Activated T-helper 17 cell treated with anti-CD3 and anti-CD28 coated beads, Interleukin-2, amount 50 U/mL, for 72 hours (primary cell): ENCODE results near the gene APOC1. TPM values are rescaled to one million over a fixed set of nuclear protein-coding genes. Genes with fewer than 3 reads are reported as not detected.
"Not testable (repeated sequence)": the region's sequence is repeated elsewhere in the genome, so short reads cannot be mapped to it uniquely, and the experiment has no call there.

Source experiments
- ATAC-seq: fragments of 150-1000 bp; cut with Tn5 transposase; replicated peaks from 2 replicates; pipeline ENCODE4 v1.10.0; 2021; ENCODE audit warnings: mild to moderate bottlenecking, moderate library complexity
- H3K27ac Mint-ChIP-seq: one replicate; pipeline ENCODE4 v1.8.0; 2022; ENCODE audit warnings: mixed read lengths
- H3K27me3 Mint-ChIP-seq: one replicate; pipeline ENCODE4 v1.8.0; 2022; ENCODE audit warnings: mixed read lengths
- H3K36me3 Mint-ChIP-seq: one replicate; pipeline ENCODE4 v1.8.0; 2022; ENCODE audit warnings: low read depth, mild to moderate bottlenecking, mixed read lengths
- H3K4me1 Mint-ChIP-seq: one replicate; pipeline ENCODE4 v1.8.0; 2022; ENCODE audit warnings: mixed read lengths
- H3K4me3 Mint-ChIP-seq: one replicate; pipeline ENCODE4 v1.8.0; 2022; ENCODE audit warnings: mild to moderate bottlenecking, mixed read lengths
- H3K9me3 Mint-ChIP-seq: one replicate; pipeline ENCODE4 v1.8.0; 2022; ENCODE audit warnings: mixed read lengths
- total RNA-seq, 2 donors: library from RNA; stranded (reverse); gene quantifications; one replicate each; pipeline ENCODE4 v1.2.3, GENCODE V29; 2022

APOC1 gene
- total RNA-seq: 1 to 10 TPM in 1 of 2 donors, under 1 TPM in 1; 0.89 to 1.6 TPM

- not testable (repeated sequence) for H3K36me3 Mint-ChIP-seq, H3K9me3 Mint-ChIP-seq, H3K4me1 Mint-ChIP-seq
- peak; percentile 99 for ATAC-seq
- Mint-ChIP-seq H3K27ac (peak within 1 kb of the TSS; percentile 96), H3K4me3 (peak within 1 kb of the TSS; percentile 98), H3K27me3 (peaks cover 15% of the 10 kb centered on the region)
Observed at GRCh38 chr19:44914433-44915206, at the start of gene APOC1. Gene APOC1, plus strand, starts transcription at chr19:44914608. Its CDS starts 284 bp downstream, at chr19:44914892.

GRCh38 chr19:44865196-44865767, 49.1 kb upstream of the APOC1 start:
- H3K27me3 Mint-ChIP-seq: no peaks in the 10 kb centered on the region
- H3K27ac Mint-ChIP-seq: no peak overlapping the region
- ATAC-seq: no peak
- H3K9me3 Mint-ChIP-seq: no peaks in the 10 kb centered on the region
- H3K4me3 Mint-ChIP-seq: no peak overlapping the region
- no peaks in the 10 kb centered on the region for H3K4me1 Mint-ChIP-seq
- H3K36me3 Mint-ChIP-seq: no peaks in the 10 kb centered on the region

- H3K9me3 Mint-ChIP-seq: no peaks in the 10 kb centered on the region
- no peak overlapping the region for H3K4me3 Mint-ChIP-seq
- ATAC-seq: no peak
- no peaks in the 10 kb centered on the region for H3K36me3 Mint-ChIP-seq
- H3K4me1 Mint-ChIP-seq: no peaks in the 10 kb centered on the region
- no peaks in the 10 kb centered on the region for H3K27me3 Mint-ChIP-seq
- no peak overlapping the region for H3K27ac Mint-ChIP-seq
Observed at GRCh38 chr19:44866664-44867063, 47.7 kb upstream of the APOC1 start.

GRCh38 chr19:44867578-44867977, 46.8 kb upstream of the APOC1 start:
- no peak overlapping the region for H3K4me3 Mint-ChIP-seq
- no peaks in the 10 kb centered on the region for H3K36me3 Mint-ChIP-seq
- H3K4me1 Mint-ChIP-seq: no peaks in the 10 kb centered on the region
- ATAC-seq: no peak
- no peak overlapping the region for H3K27ac Mint-ChIP-seq
- H3K9me3 Mint-ChIP-seq: no peaks in the 10 kb centered on the region
- H3K27me3 Mint-ChIP-seq: no peaks in the 10 kb centered on the region

GRCh38 chr19:44869733-44870470, 44.5 kb upstream of the APOC1 start:
- Mint-ChIP-seq H3K27ac (peak overlapping the region; percentile 58), H3K36me3 (no peaks in the 10 kb centered on the region), H3K9me3 (no peaks in the 10 kb centered on the region), H3K27me3 (no peaks in the 10 kb centered on the region), H3K4me3 (no peak overlapping the region), H3K4me1 (no peaks in the 10 kb centered on the region)
- ATAC-seq: no peak

GRCh38 chr19:44871809-44872208, 42.6 kb upstream of the APOC1 start:
- H3K27me3 Mint-ChIP-seq: no peaks in the 10 kb centered on the region
- H3K36me3 Mint-ChIP-seq: no peaks in the 10 kb centered on the region
- no peak overlapping the region for H3K4me3 Mint-ChIP-seq
- H3K4me1 Mint-ChIP-seq: peaks cover 6% of the 10 kb centered on the region
- no peak for ATAC-seq
- H3K9me3 Mint-ChIP-seq: no peaks in the 10 kb centered on the region
- no peak overlapping the region for H3K27ac Mint-ChIP-seq

- no peaks in the 10 kb centered on the region for H3K27me3 Mint-ChIP-seq
- no peak overlapping the region for H3K27ac Mint-ChIP-seq
- H3K36me3 Mint-ChIP-seq: no peaks in the 10 kb centered on the region
- H3K9me3 Mint-ChIP-seq: no peaks in the 10 kb centered on the region
- ATAC-seq: no peak
- H3K4me3 Mint-ChIP-seq: no peak overlapping the region
- H3K4me1 Mint-ChIP-seq: peaks cover 11% of the 10 kb centered on the region
Observed at GRCh38 chr19:44872661-44873060, 41.7 kb upstream of the APOC1 start.

- Mint-ChIP-seq H3K4me1 (peaks cover 11% of the 10 kb centered on the region), H3K36me3 (no peaks in the 10 kb centered on the region), H3K27ac (no peak overlapping the region), H3K9me3 (no peaks in the 10 kb centered on the region), H3K27me3 (no peaks in the 10 kb centered on the region), H3K4me3 (no peak overlapping the region)
- ATAC-seq: no peak
Observed at GRCh38 chr19:44874317-44874716, 40.1 kb upstream of the APOC1 start.

GRCh38 chr19:44875666-44876451, 38.5 kb upstream of the APOC1 start:
- H3K36me3 Mint-ChIP-seq: no peaks in the 10 kb centered on the region
- no peaks in the 10 kb centered on the region for H3K9me3 Mint-ChIP-seq
- H3K4me1 Mint-ChIP-seq: peaks cover 11% of the 10 kb centered on the region
- H3K27ac Mint-ChIP-seq: peak overlapping the region; percentile 30
- H3K27me3 Mint-ChIP-seq: no peaks in the 10 kb centered on the region
- no peak for ATAC-seq
- H3K4me3 Mint-ChIP-seq: no peak overlapping the region

- Mint-ChIP-seq H3K36me3 (no peaks in the 10 kb centered on the region), H3K4me1 (peaks cover 11% of the 10 kb centered on the region), H3K27ac (peak overlapping the region; percentile 30), H3K27me3 (no peaks in the 10 kb centered on the region), H3K9me3 (no peaks in the 10 kb centered on the region), H3K4me3 (no peak overlapping the region)
- no peak for ATAC-seq
Observed at GRCh38 chr19:44876930-44877535, 37.4 kb upstream of the APOC1 start.

- Mint-ChIP-seq H3K27ac (no peak overlapping the region), H3K4me3 (no peak overlapping the region), H3K36me3 (no peaks in the 10 kb centered on the region), H3K4me1 (peaks cover 11% of the 10 kb centered on the region), H3K9me3 (no peaks in the 10 kb centered on the region), H3K27me3 (no peaks in the 10 kb centered on the region)
- ATAC-seq: no peak
Observed at GRCh38 chr19:44878120-44878865, 36.1 kb upstream of the APOC1 start.

- Mint-ChIP-seq H3K4me1 (peaks cover 12% of the 10 kb centered on the region), H3K4me3 (no peak overlapping the region), H3K9me3 (no peaks in the 10 kb centered on the region), H3K36me3 (no peaks in the 10 kb centered on the region), H3K27ac (no peak overlapping the region), H3K27me3 (no peaks in the 10 kb centered on the region)
- no peak for ATAC-seq
Observed at GRCh38 chr19:44879309-44880065, 34.9 kb upstream of the APOC1 start.

GRCh38 chr19:44882063-44882462, 32.3 kb upstream of the APOC1 start:
- Mint-ChIP-seq H3K9me3 (no peaks in the 10 kb centered on the region), H3K27me3 (no peaks in the 10 kb centered on the region), H3K27ac (no peak overlapping the region), H3K36me3 (no peaks in the 10 kb centered on the region), H3K4me3 (no peak overlapping the region), H3K4me1 (peaks cover 7% of the 10 kb centered on the region)
- ATAC-seq: no peak
